HG02642 (cell line): ENCODE data around the gene WHRN.

ENCODE experiments used
- ATAC-seq: cut with Tn5 transposase; IDR thresholded peaks from one replicate; pipeline ENCODE4 v1.9.1; 2021; ENCODE audit warnings: mild to moderate bottlenecking; ENCODE audit not compliant: unreplicated experiment, poor library complexity

WHRN gene

GRCh38 chr9:114355821-114356220 lies 149.5 kb downstream of the WHRN start:
- ATAC-seq: no peak
